SK-N-MC (cell line): ENCODE measurements around the gene ELP2.

Source experiments
- DNase-seq: peaks from one replicate; pipeline ENCODE4 v3.0.0-alpha.2; 2011; ENCODE audit warnings: low read depth, low spot score
- H3K27ac ChIP-seq: fragments of 200-600 bp; sonication (generic); 2 replicates; pipeline ENCODE4 v1.5.1; 2016; ENCODE audit warnings: mixed run types
- H3K36me3 ChIP-seq: fragments of 200-600 bp; sonication (generic); 2 replicates; pipeline ENCODE4 v1.6.1; 2017; ENCODE audit warnings: antibody characterized with exemption, low read length, mixed read lengths; ENCODE audit not compliant: insufficient read depth
- H3K4me3 ChIP-seq: fragments of 200-600 bp; sonication (generic); 2 replicates; pipeline ENCODE4 v1.5.1; 2016
- H3K9ac ChIP-seq: fragments of 200-600 bp; sonication (generic); 2 replicates; pipeline ENCODE4 v1.8.0; 2017; ENCODE audit warnings: mixed run types, mixed read lengths; ENCODE audit not compliant: insufficient read length
- H3K9me3 ChIP-seq: fragments of 200-600 bp; sonication (generic); 2 replicates; pipeline ENCODE4 v1.6.1; 2017; ENCODE audit warnings: low read depth, mild to moderate bottlenecking, antibody characterized with exemption, low read length, moderate library complexity, mixed read lengths
- EZH2 ChIP-seq: fragments of 200-600 bp; sonication (generic); IDR thresholded peaks from one replicate; pipeline ENCODE4 v1.6.1; 2017; ENCODE audit warnings: antibody characterized with exemption
- FOXP2 ChIP-seq: optimal IDR thresholded peaks from 2 replicates; pipeline ENCODE3; 2011; ENCODE audit warnings: mild to moderate bottlenecking, moderate library complexity; ENCODE audit not compliant: insufficient read depth; ENCODE audit errors: extremely low read length, control extremely low read depth
- POLR2AphosphoS5 ChIP-seq: IDR thresholded peaks from 2 replicates; pipeline ENCODE4 v1.6.1; 2012; ENCODE audit warnings: mild to moderate bottlenecking, low read depth, low read length, borderline replicate concordance

The ELP2 gene

DNA sequence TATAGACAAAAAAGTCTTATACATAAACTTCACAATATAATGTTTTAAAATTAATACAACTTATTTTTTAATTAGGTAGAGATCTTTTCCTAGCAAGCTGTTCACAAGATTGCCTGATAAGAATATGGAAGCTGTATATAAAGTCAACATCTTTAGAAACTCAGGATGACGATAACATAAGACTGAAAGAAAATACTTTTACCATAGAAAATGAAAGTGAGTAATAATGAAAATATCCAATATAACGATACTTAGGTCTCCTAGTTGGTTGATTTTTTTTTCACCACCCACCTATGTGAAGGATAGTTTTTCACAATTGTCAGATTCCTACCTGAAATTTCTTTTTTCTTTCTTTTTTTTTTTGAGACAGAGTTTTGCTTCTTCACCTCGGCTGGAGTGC lies 13.1 kb downstream of the ELP2 start:
- H3K4me3 ChIP-seq = no peak overlapping the region
- H3K9ac ChIP-seq = no peak overlapping the region
- H3K9me3 ChIP-seq = no peaks in the 10 kb centered on the region
- DNase-seq = no peak
- peaks cover 85% of the 10 kb centered on the region for H3K36me3 ChIP-seq
- no peak for TF ChIP-seq POLR2AphosphoS5
- no peak for TF ChIP-seq EZH2
- no peak for TF ChIP-seq FOXP2
- H3K27ac ChIP-seq = no peak overlapping the region

DNA sequence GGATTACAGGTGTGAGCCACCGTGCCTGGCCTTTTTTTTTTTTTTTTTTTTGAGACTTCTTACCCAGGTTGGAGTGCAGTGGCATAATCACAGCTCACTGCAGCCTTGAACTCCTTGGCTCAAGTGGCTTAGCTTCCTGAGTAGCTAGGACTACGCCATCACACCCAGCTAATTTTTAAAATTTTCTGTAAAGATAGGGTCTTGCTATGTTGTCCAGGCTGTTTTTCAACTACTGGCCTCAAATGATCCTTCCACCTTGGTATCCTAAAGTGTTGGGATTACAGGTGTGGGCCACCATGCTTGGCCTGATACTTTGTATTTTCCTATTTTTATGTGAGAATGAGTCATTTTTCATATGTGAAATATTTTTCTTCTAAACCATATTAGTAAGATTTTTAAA lies 13.7 kb downstream of the ELP2 start:
- no peak for TF ChIP-seq POLR2AphosphoS5
- no peak for TF ChIP-seq FOXP2
- no peak for TF ChIP-seq EZH2
- Histone ChIP-seq H3K9me3 (no peaks in the 10 kb centered on the region), H3K27ac (no peak overlapping the region), H3K36me3 (peaks cover 85% of the 10 kb centered on the region), H3K4me3 (no peak overlapping the region), H3K9ac (no peak overlapping the region)
- no peak for DNase-seq

DNA sequence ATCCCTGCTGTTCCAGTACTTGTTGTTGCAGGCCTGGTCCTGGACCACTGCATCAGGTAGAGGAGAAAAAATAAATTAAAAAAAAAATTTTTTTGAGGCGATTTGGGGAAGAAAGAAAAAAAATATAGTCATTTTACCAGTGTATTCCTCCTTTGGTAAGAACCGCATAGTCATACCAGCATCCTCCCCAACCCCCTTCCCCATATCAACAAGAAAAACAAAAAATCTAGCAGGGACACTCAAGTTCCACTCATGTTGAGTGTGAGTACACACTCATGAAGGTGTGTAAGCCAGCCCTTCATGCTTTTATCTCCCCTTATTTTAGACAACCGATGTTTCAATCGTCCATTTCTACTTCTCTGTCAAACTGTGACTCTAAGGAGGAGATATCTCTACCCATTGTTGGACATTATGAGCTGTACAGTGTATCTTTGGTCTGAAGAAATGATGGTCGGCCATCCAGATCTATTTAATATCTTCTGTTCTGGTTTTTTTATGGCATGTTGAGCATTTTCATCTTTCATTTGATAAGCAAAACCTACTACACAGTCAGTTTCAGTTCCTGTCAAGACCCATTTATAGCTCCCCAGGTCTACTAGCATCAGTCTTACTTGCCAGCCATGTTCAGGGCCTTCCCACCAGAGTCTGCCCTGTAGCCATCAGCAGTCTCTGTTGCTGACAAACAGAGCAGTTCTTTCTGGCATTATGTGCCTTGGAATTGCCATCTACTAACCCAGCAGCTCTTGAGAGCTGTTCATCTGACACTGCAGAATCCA lies 20.0 kb downstream of the ELP2 start:
- Histone ChIP-seq H3K36me3 (peaks cover 84% of the 10 kb centered on the region), H3K9me3 (no peaks in the 10 kb centered on the region), H3K27ac (no peak overlapping the region), H3K4me3 (no peak overlapping the region), H3K9ac (no peak overlapping the region)
- no peak for DNase-seq
- TF ChIP-seq FOXP2 (no peak), POLR2AphosphoS5 (no peak), EZH2 (no peak)

DNA sequence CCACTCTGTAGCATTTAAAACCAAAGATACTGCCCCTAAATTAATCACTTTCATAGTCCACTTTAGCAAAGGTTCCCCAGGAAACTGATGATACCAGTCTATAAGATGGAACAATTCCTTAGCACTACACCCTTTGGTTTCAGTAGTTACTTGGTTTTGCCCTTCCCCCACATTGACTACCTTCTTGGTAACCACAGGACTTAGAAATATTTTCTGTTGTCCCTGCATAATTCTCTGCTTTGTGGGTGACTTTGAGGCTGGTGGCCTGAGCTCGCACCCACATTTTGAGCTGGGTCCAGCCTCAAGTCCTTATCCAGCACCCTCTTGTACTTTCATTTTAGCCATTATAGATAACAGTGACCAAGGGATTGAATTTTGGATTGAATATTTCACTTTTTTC lies 23.1 kb downstream of the ELP2 start:
- DNase-seq = no peak
- H3K9me3 ChIP-seq = no peaks in the 10 kb centered on the region
- H3K36me3 ChIP-seq = peaks cover 88% of the 10 kb centered on the region
- no peak overlapping the region for H3K9ac ChIP-seq
- no peak for TF ChIP-seq FOXP2
- TF ChIP-seq EZH2 = no peak
- no peak for TF ChIP-seq POLR2AphosphoS5
- no peak overlapping the region for H3K27ac ChIP-seq
- H3K4me3 ChIP-seq = no peak overlapping the region

DNA sequence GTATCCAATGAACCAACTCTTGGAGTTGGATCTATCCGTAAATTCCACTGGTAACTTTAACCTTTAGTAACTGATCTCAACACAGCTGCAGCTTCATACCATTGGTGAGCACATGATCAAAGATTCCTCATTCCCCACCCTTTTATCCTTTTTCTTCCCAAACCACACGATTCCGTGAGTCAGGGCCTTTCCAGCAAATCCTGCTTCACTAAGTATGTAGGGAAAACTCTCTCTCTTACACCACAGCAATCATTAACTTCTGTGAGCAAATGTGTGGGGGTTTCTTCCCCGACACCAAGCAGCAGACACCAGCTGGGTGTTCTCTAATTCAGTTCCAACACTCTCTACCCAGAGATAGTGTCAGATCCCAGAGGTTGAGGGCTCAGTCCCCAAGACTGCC lies 23.5 kb downstream of the ELP2 start:
- TF ChIP-seq POLR2AphosphoS5 (no peak), EZH2 (no peak), FOXP2 (no peak)
- Histone ChIP-seq H3K4me3 (no peak overlapping the region), H3K36me3 (peaks cover 88% of the 10 kb centered on the region), H3K9me3 (no peaks in the 10 kb centered on the region), H3K9ac (no peak overlapping the region), H3K27ac (no peak overlapping the region)
- DNase-seq = no peak

DNA sequence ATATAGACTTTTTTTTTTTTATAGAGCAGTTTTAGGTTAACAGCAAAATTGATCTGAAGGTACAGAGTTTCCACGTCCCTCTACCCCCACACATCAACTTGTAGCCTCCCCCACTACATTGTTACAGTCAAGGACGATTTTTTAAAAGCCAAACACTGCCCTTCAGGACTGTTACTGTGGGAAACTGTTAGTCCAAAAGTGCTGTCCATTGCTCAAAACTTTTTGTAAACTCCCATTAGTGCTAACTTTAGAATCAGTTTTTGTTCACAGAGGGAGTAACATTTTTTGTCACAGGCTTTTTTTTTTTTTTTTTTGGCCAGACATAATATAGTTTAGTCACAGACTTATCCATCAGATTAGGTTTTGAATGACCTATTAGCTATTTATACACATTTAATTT lies 24.1 kb downstream of the ELP2 start:
- Histone ChIP-seq H3K4me3 (no peak overlapping the region), H3K9ac (no peak overlapping the region), H3K9me3 (no peaks in the 10 kb centered on the region), H3K27ac (no peak overlapping the region), H3K36me3 (peaks cover 87% of the 10 kb centered on the region)
- DNase-seq = no peak
- TF ChIP-seq POLR2AphosphoS5 (no peak), FOXP2 (no peak), EZH2 (no peak)

DNA sequence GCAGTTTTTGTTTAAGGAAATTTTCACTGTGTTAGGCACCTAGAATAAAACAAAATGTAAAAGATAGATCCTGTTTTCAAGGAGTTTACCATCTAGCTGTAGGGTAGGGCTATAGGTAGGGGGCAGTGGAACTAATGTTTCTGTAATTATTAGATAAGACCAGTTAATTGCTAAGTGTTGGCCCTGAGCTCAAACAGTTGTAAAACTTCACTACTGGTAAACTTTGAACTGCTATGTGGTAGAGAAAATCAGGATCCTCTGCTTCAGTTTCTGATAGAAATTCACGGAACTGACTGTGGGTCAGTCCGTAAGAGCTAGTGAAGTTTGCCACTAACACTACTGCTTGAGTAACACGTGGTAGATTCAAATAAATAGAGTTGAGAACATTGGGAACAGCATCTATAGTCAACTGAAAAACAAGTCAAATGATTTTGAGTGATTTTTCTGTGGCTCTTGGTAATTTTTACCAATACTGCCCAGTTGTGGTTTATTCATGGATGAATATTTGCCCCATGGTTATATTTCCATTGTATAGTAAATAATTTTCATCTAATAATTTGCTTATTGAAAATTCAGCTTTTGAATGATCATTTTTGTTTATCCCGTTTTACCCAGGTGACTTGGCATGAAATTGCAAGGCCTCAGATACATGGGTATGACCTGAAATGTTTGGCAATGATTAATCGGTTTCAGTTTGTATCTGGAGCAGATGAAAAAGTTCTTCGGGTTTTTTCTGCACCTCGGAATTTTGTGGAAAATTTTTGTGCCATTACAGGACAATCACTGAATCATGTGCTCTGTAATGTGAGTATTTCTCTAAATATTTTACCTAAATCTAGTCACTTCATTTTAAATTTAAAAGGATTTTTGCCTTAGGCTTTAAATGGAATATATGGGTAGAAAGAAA lies 26.4 kb downstream of the ELP2 start:
- H3K36me3 ChIP-seq = peaks cover 85% of the 10 kb centered on the region
- H3K27ac ChIP-seq = no peak overlapping the region
- TF ChIP-seq EZH2 = no peak
- no peak for TF ChIP-seq FOXP2
- TF ChIP-seq POLR2AphosphoS5 = no peak
- no peak overlapping the region for H3K4me3 ChIP-seq
- H3K9ac ChIP-seq = no peak overlapping the region
- DNase-seq = no peak
- no peaks in the 10 kb centered on the region for H3K9me3 ChIP-seq

DNA sequence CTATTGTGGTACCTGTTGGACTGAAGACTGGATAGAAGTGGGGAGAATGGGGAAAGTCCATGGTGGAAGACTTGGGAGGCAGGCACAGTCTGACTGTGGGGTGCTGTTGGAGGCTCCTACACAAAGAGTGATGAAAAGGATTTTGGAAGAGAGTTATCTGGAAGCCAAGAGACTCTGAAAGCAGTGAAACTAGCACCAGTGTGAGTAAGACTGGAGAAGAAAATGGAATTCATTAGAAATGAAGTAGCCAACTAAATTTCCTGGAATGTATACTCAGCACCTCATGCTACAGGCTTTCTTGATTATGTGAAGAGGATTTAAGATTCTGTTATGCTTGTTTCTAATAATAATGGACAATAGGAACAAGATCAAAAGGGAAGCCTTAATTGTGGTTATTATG lies 27.7 kb downstream of the ELP2 start:
- no peak for TF ChIP-seq FOXP2
- TF ChIP-seq POLR2AphosphoS5 = no peak
- TF ChIP-seq EZH2 = no peak
- H3K9ac ChIP-seq = no peak overlapping the region
- H3K27ac ChIP-seq = no peak overlapping the region
- no peak for DNase-seq
- no peak overlapping the region for H3K4me3 ChIP-seq
- H3K36me3 ChIP-seq = peaks cover 90% of the 10 kb centered on the region
- H3K9me3 ChIP-seq = no peaks in the 10 kb centered on the region
